ENCODE data around the gene PHC2. TPM values are rescaled to one million over a fixed set of nuclear protein-coding genes. Genes with fewer than 3 reads are reported as not detected.

Gene PHC2
- total RNA-seq, 1 experiment from 2014 or later, result 176 TPM

- no peaks in the 10 kb centered on the region for H3K36me3 ChIP-seq (ENCODE audit: control insufficient read depth in 1 of 2, insufficient read depth in 2 of 2, low read length in 2 of 2)
- H3K4me3 ChIP-seq (replicated peaks in 1 of 2; ENCODE audit: low read depth in 1 of 2, low read length in 2 of 2), result no peak overlapping the region
- intact Hi-C loops (cut with micrococcal nuclease), result loop anchor here (5.0 kb wide), 5 partner anchors 77 to 362 kb away; no protein-coding TSS in a partner anchor
- DNase-seq (ENCODE audit: low read depth, low spot score), result no peak
- CTCF ChIA-PET, result interaction anchor here (1.5 to 2.5 kb wide), 5 partner anchors 11 to 312 kb away, joined by 3 to 8 read pairs (median 7); no protein-coding TSS in a partner anchor
- RAD21 ChIA-PET (ENCODE audit: low non-redundant PET in 1 of 2, low total read pairs in 2 of 2, uncharacterized antibody in 2 of 2, unreplicated experiment in 2 of 2), result no interaction called here
- no peak overlapping the region for H2AFZ ChIP-seq (ENCODE audit: low read depth, low read length, poor library complexity, severe bottlenecking)
- no peaks in the 10 kb centered on the region for H3K79me2 ChIP-seq (ENCODE audit: insufficient read depth, low read length)
- POLR2A ChIA-PET, result interaction anchor here (1.4 kb wide), 1 partner anchor 18 kb away, joined by 3 read pairs; no protein-coding TSS in a partner anchor
- BruUV-seq (replicated peaks), result no TSS peak
- no peak for ATAC-seq
- no peak overlapping the region for H3K9ac ChIP-seq (ENCODE audit: low read length)
- H3K9me3 ChIP-seq (ENCODE audit: control insufficient read depth in 1 of 2, insufficient read depth in 1 of 2, low read depth in 1 of 2, low read length in 2 of 2), result no peaks in the 10 kb centered on the region
- no peak for TF ChIP-seq SP1 (IDR thresholded peaks at IDR 0.05; ENCODE audit: low read depth)
- TF ChIP-seq YY1 (IDR thresholded peaks at IDR 0.05; ENCODE audit: extremely low read depth, insufficient replicate concordance, low read depth, low read length), result no peak
- TF ChIP-seq EZH2phosphoT487 (IDR thresholded peaks at IDR 0.05; ENCODE audit: borderline replicate concordance), result no peak
- TF ChIP-seq POLR2A (IDR thresholded peaks at IDR 0.05; ENCODE audit: borderline replicate concordance, extremely low read depth, insufficient read depth, insufficient read length), result no peak
- peak overlapping the region; percentile 47; the same call in 1 of the 2 replicates for H3K4me2 ChIP-seq (ENCODE audit: low read length)
- H3K9me2 ChIP-seq (ENCODE audit: insufficient read depth), result no peaks in the 10 kb centered on the region
- no peak overlapping the region for H3K27ac ChIP-seq (ENCODE audit: low read depth, low read length)
- peaks cover 36 to 54% of the 10 kb centered on the region in 2 experiments for H3K4me1 ChIP-seq (ENCODE audit: control insufficient read depth in 1 of 2, insufficient read depth in 2 of 2, low read length in 2 of 2)
- no peaks in the 10 kb centered on the region for H3K27me3 ChIP-seq (ENCODE audit: insufficient read depth, low read length)
- no peaks in the 10 kb centered on the region for H4K20me1 ChIP-seq (ENCODE audit: insufficient read depth)
These were observed 28.8 kb upstream of the PHC2 start for GRCh38 chr1:33459691-33460090.

GRCh38 chr1:33456502-33456886 lies 25.6 kb upstream of the PHC2 start:
- H3K4me1 ChIP-seq (ENCODE audit: control insufficient read depth in 1 of 2, insufficient read depth in 2 of 2, low read length in 2 of 2), result peaks cover 40 to 59% of the 10 kb centered on the region in 2 experiments
- no peaks in the 10 kb centered on the region for H3K9me2 ChIP-seq (ENCODE audit: insufficient read depth)
- CTCF ChIA-PET, result interaction anchor here (0.6 to 2.0 kb wide), 14 partner anchors 10 to 1036 kb away, joined by 3 to 24 read pairs (median 4); partner anchors contain the start of gene TRIM62
- ATAC-seq (no peak), DNase-seq (ENCODE audit: low read depth, low spot score) (no peak)
- no peak overlapping the region; the same call in 1 of the 2 replicates for H3K27ac ChIP-seq (ENCODE audit: low read depth, low read length)
- no peaks in the 10 kb centered on the region for H3K27me3 ChIP-seq (ENCODE audit: insufficient read depth, low read length)
- peak overlapping the region; percentile 36 for H2AFZ ChIP-seq (ENCODE audit: low read depth, low read length, poor library complexity, severe bottlenecking)
- BruUV-seq (replicated peaks), result no TSS peak
- H4K20me1 ChIP-seq (ENCODE audit: insufficient read depth), result no peaks in the 10 kb centered on the region
- POLR2A ChIA-PET, result interaction anchor here (0.7 kb wide), 1 partner anchor 168 kb away, joined by 3 read pairs; no protein-coding TSS in a partner anchor
- no peak overlapping the region for H3K4me3 ChIP-seq (replicated peaks in 1 of 2; ENCODE audit: low read depth in 1 of 2, low read length in 2 of 2)
- no peaks in the 10 kb centered on the region for H3K79me2 ChIP-seq (ENCODE audit: insufficient read depth, low read length)
- intact Hi-C loops (cut with micrococcal nuclease), result loop anchor here (5.0 kb wide), 5 partner anchors 74 to 359 kb away; no protein-coding TSS in a partner anchor
- RAD21 ChIA-PET (ENCODE audit: low non-redundant PET in 1 of 2, low total read pairs in 2 of 2, uncharacterized antibody in 2 of 2, unreplicated experiment in 2 of 2), result interaction anchor here (0.6 to 1.4 kb wide), 8 partner anchors 14 to 161 kb away, joined by 3 to 10 read pairs (median 4); partner anchors contain the start of gene ZSCAN20 (in 1 of the 2)
- peak overlapping the region; percentile 38 for H3K4me2 ChIP-seq (ENCODE audit: low read length)
- H3K36me3 ChIP-seq (ENCODE audit: control insufficient read depth in 1 of 2, insufficient read depth in 2 of 2, low read length in 2 of 2), result no peaks in the 10 kb centered on the region
- H3K9me3 ChIP-seq (ENCODE audit: control insufficient read depth in 1 of 2, insufficient read depth in 1 of 2, low read depth in 1 of 2, low read length in 2 of 2), result peaks cover 0 to 9% of the 10 kb centered on the region in 2 experiments; a peak in 1 of 4 replicates
- H3K9ac ChIP-seq (ENCODE audit: low read length), result no peak overlapping the region
- no peak for TF ChIP-seq ATF3 (IDR thresholded peaks at IDR 0.05)
- no peak for TF ChIP-seq SP1 (IDR thresholded peaks at IDR 0.05; ENCODE audit: low read depth)
- TF ChIP-seq EZH2phosphoT487 (IDR thresholded peaks at IDR 0.05; ENCODE audit: borderline replicate concordance), result no peak
- no peak for TF ChIP-seq EGR1 (IDR thresholded peaks at IDR 0.05; ENCODE audit: low read depth)
- no peak for TF ChIP-seq ZBTB33 (IDR thresholded peaks at IDR 0.05; ENCODE audit: extremely low read depth, insufficient replicate concordance, low read length)
- TF ChIP-seq YY1 (IDR thresholded peaks at IDR 0.05; ENCODE audit: extremely low read depth, insufficient replicate concordance, low read depth, low read length), result no peak
- no peak for TF ChIP-seq FOSL1 (IDR thresholded peaks at IDR 0.05; ENCODE audit: low read depth)
- TF ChIP-seq RAD21 (IDR thresholded peaks at IDR 0.05; ENCODE audit: low read depth), result no peak
- no peak for TF ChIP-seq POLR2AphosphoS5 (IDR thresholded peaks at IDR 0.05; ENCODE audit: low read depth, low read length)
- TF ChIP-seq MAX (IDR thresholded peaks at IDR 0.05), result no peak

Data from HCT116 (cell line).